ENCODE data around the gene MYCL. TPM values are rescaled to one million over a fixed set of nuclear protein-coding genes. Genes with fewer than 3 reads are reported as not detected.

The MYCL gene
- 12.5 TPM for total RNA-seq (ENCODE audit: insufficient read depth, low replicate concordance)

- peak; percentile 82 for DNase-seq (ENCODE audit: low spot score)
Measured at GRCh38 chr1:39901714-39902459, at the start of gene MYCL. Gene MYCL, minus strand, starts transcription at chr1:39901917. Its CDS starts 483 bp downstream, at chr1:39901434.

- no peak for DNase-seq (ENCODE audit: low spot score)
Measured at GRCh38 chr1:39949891-39950290, 48.2 kb upstream of the MYCL start.

GRCh38 chr1:39947260-39947659, 45.5 kb upstream of the MYCL start:
- no peak for DNase-seq (ENCODE audit: low spot score)

GRCh38 chr1:39946216-39946615, 44.5 kb upstream of the MYCL start:
- no peak for DNase-seq (ENCODE audit: low spot score)

- DNase-seq (ENCODE audit: low spot score), result no peak
Measured at GRCh38 chr1:39944410-39945112, 42.8 kb upstream of the MYCL start.

GRCh38 chr1:39943471-39944290, 42.0 kb upstream of the MYCL start:
- DNase-seq (ENCODE audit: low spot score), result no peak

GRCh38 chr1:39940980-39941871, 39.5 kb upstream of the MYCL start:
- no peak for DNase-seq (ENCODE audit: low spot score)

- DNase-seq (ENCODE audit: low spot score), result no peak
Measured at GRCh38 chr1:39940253-39940652, 38.5 kb upstream of the MYCL start.

GRCh38 chr1:39938856-39939255, 37.1 kb upstream of the MYCL start:
- no peak for DNase-seq (ENCODE audit: low spot score)

- DNase-seq (ENCODE audit: low spot score), result peak; percentile 30
Measured at GRCh38 chr1:39936724-39937491, 35.2 kb upstream of the MYCL start.

- peak; percentile 76 for DNase-seq (ENCODE audit: low spot score)
Measured at GRCh38 chr1:39933956-39934941, 32.5 kb upstream of the MYCL start.

- DNase-seq (ENCODE audit: low spot score), result no peak
Measured at GRCh38 chr1:39928809-39929587, 27.3 kb upstream of the MYCL start.

GRCh38 chr1:39927538-39927937, 25.8 kb upstream of the MYCL start:
- no peak for DNase-seq (ENCODE audit: low spot score)

GRCh38 chr1:39926820-39927219, 25.1 kb upstream of the MYCL start:
- no peak for DNase-seq (ENCODE audit: low spot score)

- DNase-seq (ENCODE audit: low spot score), result no peak
Measured at GRCh38 chr1:39926343-39926793, 24.7 kb upstream of the MYCL start.

GRCh38 chr1:39925721-39926342, 24.1 kb upstream of the MYCL start:
- peak; percentile 26 for DNase-seq (ENCODE audit: low spot score)

- no peak for DNase-seq (ENCODE audit: low spot score)
Measured at GRCh38 chr1:39922251-39922688, 20.6 kb upstream of the MYCL start.

GRCh38 chr1:39919545-39919944, 17.8 kb upstream of the MYCL start:
- peak; percentile 52 for DNase-seq (ENCODE audit: low spot score)

Measured in umbilical cord (tissue), 2 donors.